HG03280 (cell line): ENCODE results near the gene FARS2.

Experiments used
- ATAC-seq: cut with Tn5 transposase; IDR thresholded peaks from one replicate; pipeline ENCODE4 v1.9.1; 2021; ENCODE audit warnings: mild to moderate bottlenecking, moderate library complexity; ENCODE audit not compliant: unreplicated experiment

FARS2 gene

GRCh38 chr6:5365436-5366195 is 104.3 kb downstream of the FARS2 start:
- no peak for ATAC-seq

GRCh38 chr6:5366941-5367340 is 105.6 kb downstream of the FARS2 start:
- no peak for ATAC-seq

GRCh38 chr6:5367510-5367909 is 106.2 kb downstream of the FARS2 start:
- ATAC-seq = no peak

GRCh38 chr6:5373430-5373829 is 112.1 kb downstream of the FARS2 start:
- no peak for ATAC-seq

DNA sequence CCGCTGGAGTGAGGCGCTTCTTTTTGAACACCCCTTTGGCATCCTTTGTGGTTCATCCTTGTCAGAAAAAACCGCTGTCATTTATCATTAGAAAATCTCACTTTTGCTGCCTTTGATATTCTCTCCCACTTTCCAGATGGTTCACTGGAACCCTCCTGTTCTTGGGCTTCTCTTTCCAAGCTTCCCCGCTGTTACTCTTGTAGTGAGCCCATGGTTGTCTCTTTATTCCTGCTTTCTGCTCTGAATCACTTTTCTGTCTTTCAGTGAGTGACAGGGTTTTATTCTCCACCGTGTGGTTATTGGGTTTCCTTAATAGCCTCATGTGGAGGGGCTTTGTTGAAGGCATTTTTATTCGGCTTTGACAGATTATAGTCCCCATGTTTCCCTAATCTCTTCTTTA is 117.0 kb downstream of the FARS2 start:
- no peak for ATAC-seq

DNA sequence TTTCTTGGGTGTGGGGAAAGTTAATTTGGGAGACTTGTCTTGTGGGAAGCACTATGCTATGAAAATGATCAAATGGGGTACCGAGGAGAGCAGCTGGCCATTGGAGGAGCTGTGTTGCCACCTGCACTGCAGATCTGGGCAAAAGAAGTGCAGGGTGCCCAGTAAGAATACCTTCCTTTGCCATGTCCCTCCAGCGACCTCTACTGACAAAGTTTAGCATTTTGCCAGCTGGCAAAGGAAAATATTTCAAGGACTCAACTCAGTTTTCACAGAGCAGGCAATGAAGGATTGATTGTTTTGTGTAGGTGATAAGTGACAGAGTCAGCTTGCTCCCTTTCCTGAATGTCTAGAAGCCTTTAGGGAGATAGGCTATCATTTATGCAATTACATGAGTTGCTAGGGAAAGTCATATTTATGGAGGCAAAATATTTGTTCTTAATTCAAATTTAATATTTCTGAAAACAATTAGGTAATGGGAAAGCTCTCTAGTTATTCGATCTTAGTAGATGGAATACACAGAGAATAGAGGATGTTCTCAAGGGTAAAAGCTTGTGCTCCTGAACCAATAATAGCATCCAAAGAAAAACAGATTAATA is 118.4 kb downstream of the FARS2 start:
- ATAC-seq = no peak

DNA sequence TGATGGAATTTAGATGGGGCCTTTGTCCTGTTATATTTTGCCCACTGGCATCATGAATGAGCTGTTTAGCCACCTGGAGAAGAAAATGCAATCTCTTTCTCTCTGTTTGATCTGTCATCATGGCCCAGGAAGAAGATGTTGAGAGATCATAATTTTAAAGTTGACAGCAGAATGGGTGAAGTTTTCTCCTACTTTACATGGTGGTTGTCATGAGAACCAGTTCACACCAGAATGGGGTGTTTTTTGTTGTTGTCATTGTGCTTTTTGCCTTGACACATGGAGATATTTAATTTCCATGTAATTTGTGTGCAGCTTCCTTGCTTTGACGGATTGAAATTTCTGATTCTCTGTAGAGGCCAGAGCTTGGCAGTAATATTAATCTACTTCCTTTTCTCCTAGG is 122.5 kb downstream of the FARS2 start:
- ATAC-seq = no peak

DNA sequence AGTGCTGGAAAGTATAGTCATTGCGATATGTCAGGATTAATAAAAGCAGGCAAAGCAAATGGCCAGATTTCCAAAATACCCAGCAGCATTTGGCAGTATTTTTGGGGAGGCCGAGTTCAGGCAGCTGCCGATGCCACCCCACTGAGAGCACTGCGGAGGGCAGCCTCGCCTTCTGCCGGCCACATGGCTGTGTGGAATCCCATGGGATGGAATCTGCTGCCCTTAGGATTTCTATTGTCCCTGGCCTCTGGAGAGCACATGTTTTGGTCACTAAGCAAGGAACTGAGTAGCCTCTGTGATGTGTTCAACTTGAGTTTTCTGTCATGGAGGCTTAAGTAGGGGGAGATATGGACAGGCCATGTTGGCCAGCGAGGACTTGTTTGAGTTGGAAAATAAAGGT is 123.0 kb downstream of the FARS2 start:
- ATAC-seq = no peak

GRCh38 chr6:5388326-5388725 is 127.0 kb downstream of the FARS2 start:
- no peak for ATAC-seq

DNA sequence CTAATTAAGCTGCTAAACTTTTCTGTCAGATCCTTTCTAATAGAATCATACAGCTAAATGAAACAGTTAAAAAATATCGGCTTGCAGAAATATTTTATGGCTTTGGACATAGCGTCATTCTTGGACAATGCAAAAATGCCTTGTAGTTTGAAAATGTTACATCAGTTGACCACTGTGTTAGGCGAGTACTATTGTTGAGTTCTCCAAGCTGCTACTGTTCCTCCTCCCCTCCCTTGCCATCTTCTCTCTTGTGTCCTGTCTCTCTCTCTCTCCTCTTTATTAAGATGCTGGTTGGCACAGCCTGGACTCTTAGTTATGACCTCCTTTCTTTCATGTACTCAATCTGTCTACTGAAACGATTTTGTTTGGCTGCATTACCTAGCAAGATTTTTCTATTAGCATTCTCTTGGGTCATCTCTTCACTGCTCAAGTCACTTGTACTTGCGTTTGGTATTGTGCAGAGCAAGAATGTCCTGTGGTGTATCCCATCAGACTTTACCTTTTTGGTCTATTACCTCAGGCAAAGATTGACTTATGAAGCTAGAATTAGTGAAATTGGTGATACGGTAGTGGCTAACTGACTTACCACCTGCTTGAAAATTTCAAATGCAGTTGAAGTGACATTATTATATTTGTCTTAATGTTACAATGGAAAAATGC is 127.9 kb downstream of the FARS2 start:
- no peak for ATAC-seq

DNA sequence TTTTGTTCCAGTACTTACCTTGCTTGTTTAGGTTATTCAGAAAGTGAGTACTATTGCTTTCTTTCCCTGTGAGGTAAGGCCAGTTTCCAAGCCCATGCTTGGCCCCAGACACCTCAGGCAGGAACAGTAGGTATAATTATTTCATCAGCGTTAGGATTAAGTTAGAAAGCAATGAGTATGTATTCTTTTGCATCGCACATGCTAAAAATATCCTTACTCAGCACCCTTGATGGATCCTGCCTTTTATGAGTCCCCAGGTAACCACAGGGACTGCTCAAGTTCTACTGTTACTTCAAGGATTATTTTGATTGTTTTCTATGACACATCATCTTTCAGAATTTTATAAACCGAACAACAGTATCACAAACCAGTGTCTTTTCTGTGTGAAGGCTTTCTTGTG is 128.9 kb downstream of the FARS2 start:
- ATAC-seq = no peak

DNA sequence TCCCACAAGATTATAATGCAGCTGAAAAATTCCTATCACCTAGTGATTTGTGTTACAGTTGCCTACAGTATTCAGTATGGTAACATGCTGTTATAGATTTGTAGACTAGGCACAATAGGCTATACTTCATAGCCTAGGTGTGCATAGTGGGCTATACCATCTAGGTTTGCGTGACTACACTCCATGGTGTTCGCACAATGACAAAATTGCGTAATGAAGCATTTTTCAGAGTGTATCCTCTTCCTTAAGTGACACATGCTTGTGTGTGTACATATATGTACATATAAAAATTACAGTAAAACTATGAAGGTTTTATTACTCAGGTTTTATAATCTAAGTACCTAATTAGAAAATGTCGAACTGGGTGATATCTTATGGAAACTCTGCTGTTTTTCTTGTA is 133.0 kb downstream of the FARS2 start:
- ATAC-seq = no peak

GRCh38 chr6:5395719-5396118 is 134.4 kb downstream of the FARS2 start:
- no peak for ATAC-seq

DNA sequence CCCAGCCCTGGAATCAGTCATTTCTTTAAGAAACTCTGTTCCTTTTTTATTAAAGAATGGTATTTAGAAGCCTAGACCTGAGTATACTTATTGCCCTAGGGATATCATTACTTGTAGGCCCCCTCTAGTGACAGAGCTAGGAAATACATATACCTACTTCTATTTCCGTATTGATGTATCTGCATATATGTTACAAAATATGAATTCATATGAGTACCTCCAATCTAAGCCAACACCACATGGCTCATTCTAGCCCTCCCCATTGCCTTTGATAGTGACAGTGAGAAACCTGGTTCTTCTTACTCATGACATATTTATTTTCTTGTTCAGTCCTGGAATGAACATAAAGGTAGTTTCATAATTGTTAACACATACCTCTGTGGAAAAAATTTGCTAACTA is 137.2 kb downstream of the FARS2 start:
- ATAC-seq = peak; percentile 64

GRCh38 chr6:5399391-5399790 is 138.1 kb downstream of the FARS2 start:
- ATAC-seq = no peak

GRCh38 chr6:5401845-5402738 is 140.8 kb downstream of the FARS2 start:
- ATAC-seq = no peak

DNA sequence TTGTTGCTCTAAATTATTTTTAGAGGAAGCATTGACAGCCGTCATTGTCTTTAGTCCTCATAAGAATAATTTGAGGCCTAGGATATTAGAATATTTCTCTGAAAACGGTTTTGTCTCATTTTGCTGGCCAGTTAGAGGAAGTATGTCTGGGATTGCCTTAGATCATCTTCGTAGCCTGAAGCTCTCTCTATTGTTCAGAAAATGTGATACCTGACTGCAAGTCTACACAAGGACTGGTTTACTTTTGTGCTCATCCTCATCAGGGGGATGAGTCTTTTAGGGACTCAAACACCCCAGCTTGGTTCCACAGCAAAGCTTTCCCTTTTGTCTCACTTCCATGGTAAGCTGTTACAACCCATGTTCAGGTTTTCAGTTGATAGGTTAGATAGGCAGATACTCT is 141.8 kb downstream of the FARS2 start:
- ATAC-seq = no peak

DNA sequence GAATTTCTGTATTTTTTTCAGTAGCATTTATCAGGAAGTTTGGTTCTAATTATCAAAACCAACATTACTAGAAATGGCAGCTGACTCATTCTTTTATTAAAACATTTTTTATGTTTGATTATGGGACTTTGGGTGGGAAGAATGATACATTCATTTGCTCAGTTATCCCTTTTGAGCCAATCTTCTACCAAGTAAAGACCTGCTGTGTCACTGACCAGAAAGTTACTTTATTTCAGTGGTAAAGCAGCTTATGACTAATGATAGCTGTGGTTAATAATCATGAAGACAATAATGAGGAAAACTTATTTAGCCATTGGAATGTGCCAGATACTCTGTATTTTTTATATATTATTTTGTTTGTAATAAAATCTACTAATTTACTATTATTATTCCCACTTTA is 142.3 kb downstream of the FARS2 start:
- no peak for ATAC-seq

- ATAC-seq = no peak
Measured at GRCh38 chr6:5405976-5406375, 144.7 kb downstream of the FARS2 start.

GRCh38 chr6:5411414-5411813 is 150.1 kb downstream of the FARS2 start:
- ATAC-seq = no peak

- no peak for ATAC-seq
Measured at GRCh38 chr6:5412017-5412416, 150.7 kb downstream of the FARS2 start.
